ENCODE results near the gene NOL9. TPM values are rescaled to one million over a fixed set of nuclear protein-coding genes. Genes with fewer than 3 reads are reported as not detected.

NOL9 gene
- total RNA-seq, 1 donor from 2014 or later = 34.5 TPM

- H3K4me3 Mint-ChIP-seq (ENCODE audit: unreplicated experiment) = no peak overlapping the region
- peaks cover under 1% of the 10 kb centered on the region for H3K27me3 Mint-ChIP-seq (ENCODE audit: unreplicated experiment)
- no peaks in the 10 kb centered on the region for H3K9me3 Mint-ChIP-seq (ENCODE audit: unreplicated experiment)
- peaks cover 9% of the 10 kb centered on the region for H3K4me1 Mint-ChIP-seq (ENCODE audit: low read depth, unreplicated experiment)
- no peak for TF ChIP-seq CTCF (IDR thresholded peaks at IDR 0.05; ENCODE audit: partially characterized antibody, unreplicated experiment)
- H3K36me3 Mint-ChIP-seq (ENCODE audit: unreplicated experiment) = no peaks in the 10 kb centered on the region
- DNase-seq = no peak
- H3K27ac Mint-ChIP-seq (ENCODE audit: unreplicated experiment) = no peak overlapping the region
Measured at GRCh38 chr1:6477039-6477820, 77.1 kb downstream of the NOL9 start.

- no peak for TF ChIP-seq CTCF (IDR thresholded peaks at IDR 0.05; ENCODE audit: partially characterized antibody, unreplicated experiment)
Measured at GRCh38 chr1:6476483-6476882, 77.8 kb downstream of the NOL9 start.

GRCh38 chr1:6475381-6476133, 78.8 kb downstream of the NOL9 start:
- H3K4me1 Mint-ChIP-seq (ENCODE audit: low read depth, unreplicated experiment) = peaks cover 4% of the 10 kb centered on the region
- H3K9me3 Mint-ChIP-seq (ENCODE audit: unreplicated experiment) = no peaks in the 10 kb centered on the region
- H3K36me3 Mint-ChIP-seq (ENCODE audit: unreplicated experiment) = no peaks in the 10 kb centered on the region
- peak; percentile 79 for DNase-seq
- TF ChIP-seq CTCF (IDR thresholded peaks at IDR 0.05; ENCODE audit: partially characterized antibody, unreplicated experiment) = peak; percentile 96
- H3K4me3 Mint-ChIP-seq (ENCODE audit: unreplicated experiment) = no peak overlapping the region
- no peak overlapping the region for H3K27ac Mint-ChIP-seq (ENCODE audit: unreplicated experiment)
- no peaks in the 10 kb centered on the region for H3K27me3 Mint-ChIP-seq (ENCODE audit: unreplicated experiment)

More at GRCh38 chr1:6476483-6476882, 77.8 kb downstream of the NOL9 start:
- Mint-ChIP-seq H3K9me3 (ENCODE audit: unreplicated experiment) (no peaks in the 10 kb centered on the region), H3K27ac (ENCODE audit: unreplicated experiment) (no peak overlapping the region), H3K4me1 (ENCODE audit: low read depth, unreplicated experiment) (peaks cover 4% of the 10 kb centered on the region), H3K27me3 (ENCODE audit: unreplicated experiment) (no peaks in the 10 kb centered on the region), H3K36me3 (ENCODE audit: unreplicated experiment) (no peaks in the 10 kb centered on the region), H3K4me3 (ENCODE audit: unreplicated experiment) (no peak overlapping the region)
- DNase-seq = no peak

GRCh38 chr1:6474815-6475282, 79.5 kb downstream of the NOL9 start:
- Mint-ChIP-seq H3K9me3 (ENCODE audit: unreplicated experiment) (no peaks in the 10 kb centered on the region), H3K4me3 (ENCODE audit: unreplicated experiment) (no peak overlapping the region), H3K4me1 (ENCODE audit: low read depth, unreplicated experiment) (peaks cover 4% of the 10 kb centered on the region), H3K27ac (ENCODE audit: unreplicated experiment) (no peak overlapping the region), H3K36me3 (ENCODE audit: unreplicated experiment) (no peaks in the 10 kb centered on the region), H3K27me3 (ENCODE audit: unreplicated experiment) (peaks cover under 1% of the 10 kb centered on the region)
- no peak for DNase-seq
- TF ChIP-seq CTCF (IDR thresholded peaks at IDR 0.05; ENCODE audit: partially characterized antibody, unreplicated experiment) = no peak

All from glutamatergic neuron (in vitro differentiated cells).